Loucy (cell line): ENCODE measurements around the gene SOWAHC.

Experiments used
- H2AFZ ChIP-seq: fragments of 200-600 bp; sonication (generic); 2 replicates; pipeline ENCODE4 v1.6.0; 2016; ENCODE audit warnings: antibody characterized with exemption, mild to moderate bottlenecking, low read length, moderate library complexity
- H3F3A ChIP-seq: fragments of 200-600 bp; 2 replicates; pipeline ENCODE4 v1.6.0; 2016; ENCODE audit warnings: antibody characterized with exemption, low read depth, mild to moderate bottlenecking
- H3K27me3 ChIP-seq: fragments of 200-600 bp; sonication (generic); 2 replicates; pipeline ENCODE4 v1.6.1; 2014; ENCODE audit warnings: low read length, mild to moderate bottlenecking; ENCODE audit not compliant: insufficient read depth, poor library complexity, severe bottlenecking
- H3K36me3 ChIP-seq: fragments of 200-600 bp; sonication (generic); 2 replicates; pipeline ENCODE4 v1.6.1; 2016; ENCODE audit warnings: low read length; ENCODE audit not compliant: insufficient read depth
- H3K4me1 ChIP-seq: fragments of 200-600 bp; sonication (generic); 2 replicates; pipeline ENCODE4 v1.5.1; 2014; ENCODE audit warnings: low read length, mild to moderate bottlenecking; ENCODE audit not compliant: insufficient read depth, poor library complexity, severe bottlenecking
- H3K4me2 ChIP-seq: fragments of 200-600 bp; sonication (generic); 2 replicates; pipeline ENCODE4 v1.6.0; 2014; ENCODE audit warnings: antibody characterized with exemption, low read length, low read depth, mild to moderate bottlenecking; ENCODE audit not compliant: poor library complexity, severe bottlenecking
- H3K4me3 ChIP-seq: fragments of 200-600 bp; sonication (generic); 2 replicates; pipeline ENCODE4 v1.5.1; 2014; ENCODE audit warnings: low read length, mild to moderate bottlenecking, mixed read lengths; ENCODE audit not compliant: poor library complexity, severe bottlenecking
- H3K79me2 ChIP-seq: fragments of 200-600 bp; sonication (generic); 2 replicates; pipeline ENCODE4 v1.6.1; 2014; ENCODE audit warnings: low read length; ENCODE audit not compliant: insufficient read depth
- H3K9ac ChIP-seq: fragments of 200-600 bp; sonication (generic); 2 replicates; pipeline ENCODE4 v1.6.0; 2014; ENCODE audit warnings: mild to moderate bottlenecking, low read depth, low read length, moderate library complexity; ENCODE audit not compliant: poor library complexity, severe bottlenecking
- H3K9me2 ChIP-seq: fragments of 200-600 bp; sonication (generic); replicated peaks from 2 replicates; pipeline ENCODE4 v1.6.1; 2016; ENCODE audit warnings: low read depth, low read length, mixed read lengths
- H3K9me3 ChIP-seq: fragments of 200-600 bp; sonication (generic); 2 replicates; pipeline ENCODE4 v1.6.1; 2014; ENCODE audit warnings: mild to moderate bottlenecking, antibody characterized with exemption, low read length, low read depth; ENCODE audit not compliant: insufficient read depth
- H4K20me1 ChIP-seq: fragments of 200-600 bp; sonication (generic); 2 replicates; pipeline ENCODE4 v1.6.0; 2014; ENCODE audit warnings: antibody characterized with exemption, low read length, mild to moderate bottlenecking; ENCODE audit not compliant: insufficient read depth, poor library complexity, severe bottlenecking
- CTCF ChIP-seq: fragments of 200-600 bp; sonication (generic); conservative IDR thresholded peaks from 2 replicates; pipeline ENCODE4 v1.5.1; 2014; ENCODE audit warnings: mild to moderate bottlenecking, antibody characterized with exemption, low read length
- EZH2phosphoT487 ChIP-seq: fragments of 200-600 bp; IDR thresholded peaks from 2 replicates; pipeline ENCODE4 v1.6.1; 2018; ENCODE audit warnings: antibody characterized with exemption, mild to moderate bottlenecking, moderate library complexity, borderline replicate concordance

The SOWAHC gene

GRCh38 chr2:109660046-109660860 lies 46.1 kb downstream of the SOWAHC start:
- Histone ChIP-seq H3F3A (no peaks in the 10 kb centered on the region), H3K4me3 (no peak overlapping the region), H3K79me2 (no peaks in the 10 kb centered on the region), H3K27me3 (no peaks in the 10 kb centered on the region), H3K9ac (no peak overlapping the region), H4K20me1 (no peaks in the 10 kb centered on the region), H2AFZ (no peak overlapping the region; the same call in 1 of the 2 replicates), H3K4me2 (peak overlapping the region; percentile 21), H3K4me1 (peaks cover 14% of the 10 kb centered on the region), H3K9me2 (no peaks in the 10 kb centered on the region), H3K9me3 (no peaks in the 10 kb centered on the region), H3K36me3 (no peaks in the 10 kb centered on the region)
- TF ChIP-seq EZH2phosphoT487 = no peak
- no peak for TF ChIP-seq CTCF

- no peak overlapping the region for H2AFZ ChIP-seq
- H3K9me2 ChIP-seq = no peaks in the 10 kb centered on the region
- no peak overlapping the region for H3K4me2 ChIP-seq
- H3F3A ChIP-seq = no peaks in the 10 kb centered on the region
- H3K9me3 ChIP-seq = no peaks in the 10 kb centered on the region
- no peaks in the 10 kb centered on the region for H4K20me1 ChIP-seq
- H3K4me3 ChIP-seq = no peak overlapping the region
- H3K79me2 ChIP-seq = no peaks in the 10 kb centered on the region
- TF ChIP-seq EZH2phosphoT487 (no peak), CTCF (no peak)
- peaks cover 14% of the 10 kb centered on the region for H3K4me1 ChIP-seq
- no peak overlapping the region for H3K9ac ChIP-seq
- H3K36me3 ChIP-seq = no peaks in the 10 kb centered on the region
- no peaks in the 10 kb centered on the region for H3K27me3 ChIP-seq
Observed at GRCh38 chr2:109662889-109663288, 48.7 kb downstream of the SOWAHC start.

- Histone ChIP-seq H3K36me3 (no peaks in the 10 kb centered on the region), H4K20me1 (no peaks in the 10 kb centered on the region), H3F3A (no peaks in the 10 kb centered on the region), H3K79me2 (no peaks in the 10 kb centered on the region), H3K27me3 (no peaks in the 10 kb centered on the region), H3K4me3 (no peak overlapping the region), H3K9me3 (no peaks in the 10 kb centered on the region), H3K4me1 (peaks cover 14% of the 10 kb centered on the region), H3K9me2 (no peaks in the 10 kb centered on the region), H3K9ac (no peak overlapping the region), H2AFZ (no peak overlapping the region), H3K4me2 (no peak overlapping the region)
- no peak for TF ChIP-seq EZH2phosphoT487
- no peak for TF ChIP-seq CTCF
Observed at GRCh38 chr2:109663721-109664120, 49.6 kb downstream of the SOWAHC start.
